Activated CD4-positive, alpha-beta T cell treated with anti-CD3 and anti-CD28 coated beads, Interleukin-2, amount 50 U/mL, for 1 hour (primary cell): ENCODE data around the gene TMEM219.
"Not testable (repeated sequence)": the region's sequence is repeated elsewhere in the genome, so short reads cannot be mapped to it uniquely, and the experiment has no call there.

Experiments used
- DNase-seq: peaks from one replicate; pipeline ENCODE4 v3.0.0-alpha.2; 2020

The TMEM219 gene

DNA sequence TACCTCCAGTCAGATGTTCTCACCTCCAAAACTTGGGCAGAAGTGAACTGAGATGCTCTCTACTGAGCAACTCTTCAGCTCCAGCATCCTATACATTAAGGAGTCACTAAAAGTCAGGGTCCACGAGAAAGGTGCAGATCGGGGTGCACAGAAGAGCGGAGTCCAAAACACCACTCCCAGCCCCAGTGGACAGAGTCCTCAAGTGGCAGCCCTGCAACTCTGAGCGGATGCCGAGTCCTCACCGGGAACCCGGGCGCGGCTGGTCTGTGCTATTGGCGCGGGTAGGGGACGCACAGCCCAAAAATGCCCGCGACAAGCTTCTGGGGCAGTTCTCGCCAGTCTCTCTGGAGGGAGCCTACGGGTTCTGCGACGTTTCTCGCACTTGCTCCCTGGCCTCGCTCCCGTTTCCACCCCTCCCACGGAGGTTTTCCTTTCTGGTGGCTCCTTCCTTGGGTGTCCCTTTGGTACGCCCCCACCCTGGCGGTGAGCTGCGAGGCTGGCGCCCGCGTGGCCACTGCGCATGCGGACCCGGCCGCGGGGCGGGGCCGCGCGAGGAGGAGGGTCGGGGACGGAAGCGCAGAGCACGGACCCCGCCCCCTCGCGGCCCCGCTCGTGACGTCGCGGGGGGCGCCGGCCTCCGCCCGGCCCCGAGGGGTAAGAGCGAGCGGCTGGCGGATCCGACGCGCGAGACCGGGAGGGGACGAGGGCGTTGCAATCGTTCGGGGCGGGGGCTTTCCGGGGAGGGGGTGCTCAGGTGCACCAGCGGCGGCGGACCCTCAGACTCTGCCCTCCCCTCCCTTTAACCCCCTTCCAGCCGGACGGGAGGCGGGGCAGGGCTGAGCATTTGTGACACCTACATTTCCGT lies at the start of gene TMEM219:
TSS of gene TMEM219 (plus strand) at position 601 of the 865 bp plus-strand sequence. CDS start 1,065 bp downstream, outside the sequence.
- peak; percentile 91 for DNase-seq

GRCh38 chr16:29912087-29912486 lies 49.8 kb upstream of the TMEM219 start:
- DNase-seq: no peak

- DNase-seq: no peak
These were observed 48.4 kb upstream of the TMEM219 start for GRCh38 chr16:29913514-29913913.

- no peak for DNase-seq
These were observed 46.2 kb upstream of the TMEM219 start for GRCh38 chr16:29915590-29916247.

GRCh38 chr16:29916979-29917378 lies 44.9 kb upstream of the TMEM219 start:
- DNase-seq: no peak

GRCh38 chr16:29920288-29921033 lies 41.4 kb upstream of the TMEM219 start:
- DNase-seq: no peak

DNA sequence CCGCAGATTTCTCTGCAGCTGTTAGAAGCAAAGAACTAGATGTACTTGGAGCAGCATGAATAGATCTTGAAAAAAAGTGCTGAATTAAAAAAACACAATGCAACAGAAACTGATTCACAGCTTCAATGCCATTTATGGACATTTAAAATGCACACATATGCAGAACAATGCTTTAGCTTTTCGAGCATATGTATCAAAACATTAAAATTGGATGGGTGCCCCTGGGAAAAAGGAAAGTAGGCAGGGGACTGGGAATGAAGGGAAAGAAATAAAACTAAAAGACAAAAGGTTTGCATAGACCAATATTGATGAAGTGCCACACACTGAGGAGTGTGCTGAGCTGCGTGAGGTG lies 40.9 kb upstream of the TMEM219 start:
- no peak for DNase-seq

DNA sequence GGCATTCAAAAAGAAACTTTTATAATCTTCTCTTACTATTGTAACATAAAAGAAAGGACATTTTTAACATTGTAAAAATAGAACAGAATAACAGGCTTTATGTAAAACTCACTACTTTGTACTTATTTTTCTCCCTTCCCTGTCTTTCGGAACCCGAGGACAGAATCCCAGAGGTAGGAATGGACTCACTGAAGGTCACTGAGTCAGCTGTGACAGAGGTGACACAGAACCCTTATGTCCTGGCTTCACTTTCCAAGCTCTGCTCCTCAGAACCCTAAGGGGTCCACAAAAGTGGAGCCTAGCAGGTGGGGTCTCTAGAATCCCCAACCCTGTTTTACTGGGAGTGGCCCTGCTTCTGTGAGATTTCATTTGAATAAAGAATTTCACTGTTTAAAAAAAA lies 39.6 kb upstream of the TMEM219 start:
- no peak for DNase-seq

DNA sequence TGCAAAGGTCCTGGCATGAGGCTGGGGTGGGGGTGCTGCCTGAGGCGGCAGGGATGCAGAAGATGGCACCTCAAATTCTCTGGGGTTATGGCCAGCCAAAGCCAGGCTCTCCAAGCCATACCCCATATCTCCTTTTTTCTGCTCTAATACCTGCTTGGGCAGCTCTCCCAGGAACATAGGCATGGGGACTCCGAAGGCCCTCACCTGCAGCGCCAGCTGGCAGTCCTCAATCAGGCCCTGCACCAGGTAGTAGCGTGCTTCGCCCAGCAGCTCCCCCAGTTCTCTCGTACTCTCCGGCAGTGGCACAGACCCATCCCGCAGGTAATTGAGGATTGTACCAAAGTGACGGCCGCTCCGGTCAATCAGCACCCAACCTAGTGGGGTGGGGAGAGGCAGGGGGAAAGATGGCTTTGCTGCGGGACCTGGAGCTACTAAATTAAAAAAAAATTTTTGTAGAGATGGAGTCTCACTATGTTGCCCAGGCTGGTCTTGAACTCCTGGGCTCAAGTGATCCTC lies 38.8 kb upstream of the TMEM219 start:
- no peak for DNase-seq

DNA sequence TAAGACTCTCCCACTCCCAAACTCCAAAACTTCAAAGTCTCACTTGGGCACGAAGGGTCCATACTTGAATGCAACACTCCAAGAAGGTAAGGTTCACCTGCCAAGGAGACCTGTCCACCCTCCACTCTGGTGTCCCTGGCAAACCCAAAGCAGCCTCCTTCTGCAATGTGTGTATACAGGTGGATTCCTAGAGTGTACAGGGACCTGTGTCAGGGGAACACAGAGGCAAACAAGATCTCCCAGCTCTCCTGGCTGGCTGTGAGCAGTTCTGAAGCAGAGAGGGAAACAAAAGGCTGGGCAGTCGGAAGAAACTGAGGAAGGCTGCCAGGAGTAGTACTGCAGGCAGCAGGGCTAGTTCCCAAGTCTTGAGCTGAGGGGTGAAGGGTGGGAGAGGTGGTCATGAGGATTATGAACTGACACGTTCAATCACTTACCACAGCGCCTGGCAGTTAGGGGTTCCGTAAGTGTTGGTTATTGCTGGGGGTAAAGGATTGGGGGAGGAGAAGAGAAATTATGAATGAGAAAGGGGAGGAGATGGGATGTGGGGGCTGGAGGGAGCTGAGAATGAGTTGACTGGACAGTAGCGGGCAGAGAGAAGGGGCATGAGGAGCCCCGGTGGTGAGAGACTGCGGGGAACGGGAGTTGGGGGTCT lies 36.6 kb upstream of the TMEM219 start:
- no peak for DNase-seq

DNA sequence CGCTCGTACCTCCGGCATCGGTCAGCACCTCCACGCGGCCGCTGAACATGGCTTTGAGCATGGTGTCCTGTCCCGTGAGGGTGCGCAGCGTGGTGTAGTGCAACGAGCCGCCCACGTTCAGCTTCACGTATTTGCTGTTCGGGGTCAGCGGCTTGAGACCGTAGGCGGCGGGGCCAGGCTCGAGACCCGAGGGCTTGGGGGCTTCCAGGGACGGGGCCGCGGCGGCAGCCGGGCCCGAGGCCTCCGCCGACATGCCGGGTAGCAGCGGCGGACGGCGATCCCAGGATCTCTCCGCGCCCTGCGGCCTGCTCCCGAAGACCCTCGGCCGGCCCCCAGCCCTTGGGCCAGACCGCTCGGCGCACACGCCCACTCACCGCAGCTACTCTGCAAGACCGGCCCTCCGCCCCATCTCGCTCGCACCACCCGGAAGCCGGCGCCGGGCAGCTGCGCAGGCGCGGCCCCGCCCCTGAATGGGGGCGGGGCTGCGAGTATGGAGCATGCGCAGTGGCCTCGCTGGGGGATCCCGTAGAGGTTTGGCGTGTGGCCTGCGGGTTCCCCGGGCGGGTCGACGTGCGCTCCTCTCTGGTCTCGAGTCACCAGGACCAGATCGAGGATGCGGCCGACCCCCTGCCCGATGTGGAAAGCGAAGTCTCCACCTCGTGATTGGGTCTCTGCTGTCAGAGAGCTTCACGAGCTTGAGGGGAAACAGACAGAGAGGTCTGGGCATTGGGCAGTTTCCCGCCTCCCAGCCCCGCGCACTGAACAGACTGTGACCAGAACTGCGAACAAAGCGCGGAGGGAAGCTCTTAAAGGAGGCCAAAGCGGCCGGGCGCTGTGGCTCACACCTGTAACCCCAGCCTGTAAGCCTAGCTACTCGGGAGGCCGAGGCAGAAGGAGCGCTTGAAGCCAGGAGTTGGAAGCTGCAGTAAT lies 35.8 kb upstream of the TMEM219 start, which contains the start of gene KCTD13:
TSS of gene KCTD13 (minus strand) at position 446 of the 930 bp plus-strand sequence. CDS start at position 253, 193 bp downstream.
- DNase-seq: peak; percentile 84

DNA sequence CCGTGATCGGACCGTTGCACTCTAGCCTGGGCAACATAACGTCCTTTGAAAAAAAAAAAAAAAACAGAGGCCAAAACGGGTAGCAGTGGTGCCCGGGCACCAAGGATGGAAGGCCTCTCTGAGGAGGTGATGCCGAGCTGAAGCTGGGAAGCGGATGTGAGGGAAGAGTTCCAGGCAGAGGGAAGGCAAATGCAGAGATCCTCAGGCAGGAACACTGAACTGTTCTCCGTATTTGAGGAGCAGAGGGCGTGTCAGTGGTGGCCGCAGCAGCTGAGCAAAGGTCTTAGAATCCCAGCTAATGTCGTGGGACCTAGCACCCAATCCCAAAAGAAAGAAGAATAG lies 35.2 kb upstream of the TMEM219 start:
- no peak for DNase-seq

- DNase-seq: no peak
These were observed 34.6 kb upstream of the TMEM219 start for GRCh38 chr16:29927070-29927905.

DNA sequence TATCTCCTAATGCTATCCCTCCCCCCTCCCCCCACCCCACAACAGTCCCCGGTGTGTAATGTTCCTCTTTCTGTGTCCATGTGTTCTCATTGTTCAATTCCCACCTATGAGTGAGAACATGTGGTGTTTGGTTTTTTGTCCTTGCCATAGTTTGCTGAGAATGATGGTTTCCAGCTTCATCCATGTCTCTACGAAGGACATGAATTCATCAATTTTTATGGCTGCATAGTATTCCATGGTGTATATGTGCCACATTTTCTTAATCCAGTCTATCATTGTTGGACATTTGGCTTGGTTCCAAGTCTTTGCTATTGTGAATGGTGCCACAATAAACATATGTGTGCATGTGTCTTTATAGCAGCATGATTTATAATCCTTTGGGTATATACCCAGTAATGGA lies 30.1 kb upstream of the TMEM219 start:
- not testable (repeated sequence) for DNase-seq

- DNase-seq: no peak
These were observed 21.2 kb upstream of the TMEM219 start for GRCh38 chr16:29940656-29941055.

GRCh38 chr16:29943846-29944799 lies 17.8 kb upstream of the TMEM219 start:
- no peak for DNase-seq

DNA sequence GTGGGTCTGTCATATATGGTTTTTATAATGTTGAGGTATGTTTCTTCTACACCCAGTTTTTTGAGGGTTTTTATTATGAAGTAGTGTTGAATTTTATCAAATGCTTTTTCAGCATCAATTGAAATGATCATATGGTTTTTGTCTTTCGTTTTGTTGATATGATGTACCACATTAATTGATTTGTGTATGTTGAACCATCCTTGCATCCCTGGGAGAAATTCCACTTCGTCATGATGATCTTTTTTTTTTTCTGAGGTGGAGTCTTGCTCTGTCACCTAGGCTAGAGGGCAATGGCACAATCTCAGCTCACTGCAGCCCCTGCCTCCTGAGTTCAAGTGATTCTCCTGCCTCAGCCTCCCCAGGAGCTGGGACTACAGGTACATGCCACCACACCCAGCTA lies 14.0 kb upstream of the TMEM219 start:
- no peak for DNase-seq

GRCh38 chr16:29950806-29951461 lies 10.9 kb upstream of the TMEM219 start:
- DNase-seq: no peak
